AG04449 (cell line): ENCODE data around the gene GRID2.

Experiments used
- CTCF ChIA-PET: fragments of 350-600 bp; formaldehyde crosslinking; extraction: SDS; loops from one replicate; lab custom pipeline; 2021; ENCODE audit warnings: antibody characterized with exemption; lab: Yijun Ruan, JAX
- POLR2A ChIA-PET: fragments of 400-600, 350-600 bp; formaldehyde crosslinking; extraction: SDS; loops from one replicate; lab custom pipeline; 2020; ENCODE audit warnings: antibody characterized with exemption, inconsistent platforms; lab: Yijun Ruan, JAX
- DNase-seq: peaks from one replicate; pipeline ENCODE4 v3.0.0-alpha.2; 2010; ENCODE audit warnings: low read depth, low spot score
- H3K4me3 ChIP-seq: 2 replicates; pipeline ENCODE4 v1.5.1; 2011; ENCODE audit warnings: low read depth, mild to moderate bottlenecking, control low read depth, low read length
- TF ChIP-seq, protein P1 (sequence below): IDR thresholded peaks from one replicate; pipeline ENCODE4 v1.5.1; 2011; ENCODE audit warnings: mild to moderate bottlenecking, moderate library complexity, low read length, control low read depth, inconsistent platforms; ENCODE audit not compliant: insufficient read depth; ENCODE audit errors: missing control alignments

Gene GRID2

DNA sequence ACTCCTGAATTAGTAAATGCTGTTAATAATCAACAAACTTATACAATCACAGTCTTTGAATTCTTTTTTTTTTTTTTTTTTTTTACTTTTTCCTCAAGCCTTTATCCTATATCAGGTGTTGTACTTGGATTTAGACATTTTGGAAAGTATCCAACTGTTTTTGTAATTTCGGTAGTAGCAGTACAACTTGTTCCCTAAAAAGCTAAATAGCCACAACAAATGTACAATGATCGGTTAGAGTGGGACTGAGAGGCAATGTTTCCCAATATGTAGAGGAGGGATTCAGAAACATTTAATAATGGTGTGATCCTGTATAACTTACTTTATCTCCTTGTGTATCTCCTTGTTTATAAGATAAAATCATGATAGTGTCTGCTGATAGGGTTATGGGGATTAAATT lies 343.1 kb downstream of the GRID2 start:
- ChIA-PET CTCF (no interaction called here), POLR2A (no interaction called here)
- TF ChIP-seq, protein P1, sequence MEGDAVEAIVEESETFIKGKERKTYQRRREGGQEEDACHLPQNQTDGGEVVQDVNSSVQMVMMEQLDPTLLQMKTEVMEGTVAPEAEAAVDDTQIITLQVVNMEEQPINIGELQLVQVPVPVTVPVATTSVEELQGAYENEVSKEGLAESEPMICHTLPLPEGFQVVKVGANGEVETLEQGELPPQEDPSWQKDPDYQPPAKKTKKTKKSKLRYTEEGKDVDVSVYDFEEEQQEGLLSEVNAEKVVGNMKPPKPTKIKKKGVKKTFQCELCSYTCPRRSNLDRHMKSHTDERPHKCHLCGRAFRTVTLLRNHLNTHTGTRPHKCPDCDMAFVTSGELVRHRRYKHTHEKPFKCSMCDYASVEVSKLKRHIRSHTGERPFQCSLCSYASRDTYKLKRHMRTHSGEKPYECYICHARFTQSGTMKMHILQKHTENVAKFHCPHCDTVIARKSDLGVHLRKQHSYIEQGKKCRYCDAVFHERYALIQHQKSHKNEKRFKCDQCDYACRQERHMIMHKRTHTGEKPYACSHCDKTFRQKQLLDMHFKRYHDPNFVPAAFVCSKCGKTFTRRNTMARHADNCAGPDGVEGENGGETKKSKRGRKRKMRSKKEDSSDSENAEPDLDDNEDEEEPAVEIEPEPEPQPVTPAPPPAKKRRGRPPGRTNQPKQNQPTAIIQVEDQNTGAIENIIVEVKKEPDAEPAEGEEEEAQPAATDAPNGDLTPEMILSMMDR, result no peak
- no peak for DNase-seq
- H3K4me3 ChIP-seq, result no peak overlapping the region

DNA sequence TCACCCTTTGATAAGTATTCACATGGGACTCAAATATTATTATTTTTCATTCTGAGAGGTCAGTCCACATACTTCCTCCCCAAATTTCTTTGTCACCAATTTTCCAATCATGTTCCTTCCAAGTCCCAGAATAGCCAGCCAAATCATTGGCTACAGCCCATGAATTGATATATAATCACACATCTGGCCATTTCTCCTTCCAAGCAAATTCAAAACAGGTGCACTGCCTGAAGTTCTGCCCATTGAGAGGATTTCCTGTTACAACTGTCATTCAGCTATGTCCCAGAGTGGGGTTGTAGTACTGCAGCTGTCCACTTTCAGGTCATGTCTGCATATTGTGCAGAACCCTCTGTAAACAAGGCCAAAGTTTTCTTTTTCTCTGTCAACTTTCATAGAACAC lies 347.8 kb downstream of the GRID2 start:
- POLR2A ChIA-PET, result no interaction called here
- no peak for DNase-seq
- CTCF ChIA-PET, result no interaction called here
- TF ChIP-seq, protein P1, result no peak
- H3K4me3 ChIP-seq, result no peak overlapping the region

DNA sequence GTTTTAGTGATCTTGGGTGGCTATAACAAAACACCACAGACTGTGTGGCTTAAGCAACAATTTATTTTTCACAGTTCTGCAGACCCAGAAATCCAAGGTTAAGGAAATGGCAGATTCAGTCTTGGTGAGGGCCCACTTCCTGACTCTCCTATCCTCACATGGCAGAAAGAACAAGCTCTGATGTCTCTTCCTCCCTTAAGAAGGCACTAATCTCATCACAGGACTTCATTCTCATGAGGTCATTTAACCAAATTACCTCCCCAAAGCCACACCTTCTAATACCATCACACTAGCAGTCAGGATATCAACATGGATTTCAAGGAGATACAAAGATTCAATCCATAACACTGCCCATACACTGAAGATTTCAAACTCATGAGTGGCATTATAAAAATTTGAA lies 350.3 kb downstream of the GRID2 start:
- no peak overlapping the region for H3K4me3 ChIP-seq
- POLR2A ChIA-PET, result no interaction called here
- DNase-seq, result no peak
- TF ChIP-seq, protein P1, result no peak
- CTCF ChIA-PET, result no interaction called here

DNA sequence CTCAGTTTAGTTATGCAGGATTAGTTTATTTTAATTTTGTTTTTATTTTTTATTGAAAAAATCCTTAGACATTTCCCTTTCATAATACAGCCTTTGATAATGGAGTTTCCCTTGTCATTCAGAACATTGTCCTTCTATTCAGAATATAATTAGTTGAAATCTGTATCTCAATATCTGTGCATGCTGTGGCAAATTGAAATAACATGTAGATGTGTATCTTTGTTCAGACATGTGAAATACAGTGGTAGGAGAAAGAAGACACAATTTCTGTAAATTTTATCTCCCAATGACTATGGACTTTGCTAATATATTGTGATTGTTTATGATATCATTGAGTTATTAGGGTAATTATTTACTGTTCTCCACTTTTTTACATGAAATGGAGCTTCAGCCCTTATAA lies 353.9 kb downstream of the GRID2 start:
- CTCF ChIA-PET, result no interaction called here
- POLR2A ChIA-PET, result no interaction called here
- DNase-seq, result no peak
- TF ChIP-seq, protein P1, result no peak
- H3K4me3 ChIP-seq, result no peak overlapping the region

DNA sequence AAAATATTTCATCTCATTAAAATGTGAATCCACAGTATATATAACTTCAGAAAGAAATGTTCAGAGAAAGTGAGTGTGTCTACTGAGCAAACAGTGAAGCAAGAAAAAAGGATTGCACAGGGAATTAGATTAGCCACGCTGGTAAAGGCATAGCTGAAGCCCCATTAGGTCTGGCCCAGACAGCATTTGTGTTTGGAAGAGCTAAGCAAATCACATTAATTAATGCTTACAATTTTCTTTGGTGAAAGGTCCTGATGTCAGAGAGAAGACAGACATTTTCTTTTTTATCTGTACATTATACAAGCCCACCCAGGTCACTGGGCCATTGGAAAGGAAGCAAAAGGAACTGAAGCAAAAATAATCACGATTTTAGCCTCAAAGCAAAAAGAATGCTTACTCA lies 354.6 kb downstream of the GRID2 start:
- no peak overlapping the region for H3K4me3 ChIP-seq
- no peak for DNase-seq
- ChIA-PET CTCF (no interaction called here), POLR2A (no interaction called here)
- TF ChIP-seq, protein P1, result no peak

DNA sequence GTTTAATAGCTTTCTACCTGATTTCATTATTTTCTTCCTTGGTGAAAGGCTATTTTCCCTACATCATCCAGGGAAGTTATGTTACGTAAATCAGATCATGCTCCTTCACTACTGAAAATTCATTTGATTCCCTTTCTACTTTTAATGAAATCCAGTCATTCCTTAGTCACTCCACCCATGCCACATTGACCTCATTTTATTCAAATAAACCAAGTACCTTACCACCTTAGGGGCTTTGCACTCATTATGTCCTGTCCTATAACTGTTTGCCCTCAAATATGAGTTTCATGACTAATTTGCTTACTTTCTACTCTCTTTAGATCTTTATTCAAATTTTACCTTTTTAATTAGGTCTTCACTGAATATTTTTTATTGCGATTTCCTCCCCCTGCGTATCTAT lies 374.0 kb downstream of the GRID2 start:
- DNase-seq, result no peak
- TF ChIP-seq, protein P1, result no peak
- CTCF ChIA-PET, result no interaction called here
- H3K4me3 ChIP-seq, result no peak overlapping the region
- POLR2A ChIA-PET, result no interaction called here

DNA sequence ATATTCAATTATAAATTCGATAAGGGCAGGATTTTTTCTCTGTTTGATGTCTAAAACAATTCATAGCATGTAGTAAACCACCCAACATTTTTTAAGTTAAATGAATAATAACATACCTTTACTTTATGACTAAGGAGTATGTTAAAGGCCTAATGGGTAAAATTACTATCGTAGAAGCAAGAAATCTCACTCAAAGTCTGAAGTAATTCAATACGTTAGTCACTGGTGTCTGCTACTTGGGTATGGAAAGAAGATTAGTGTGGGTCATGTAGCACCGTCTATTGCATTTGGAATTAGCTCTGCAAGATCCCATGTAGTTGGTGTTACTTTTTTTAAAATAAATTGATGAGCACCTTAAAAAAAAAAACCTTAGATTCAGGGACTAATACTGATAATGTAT lies 374.5 kb downstream of the GRID2 start:
- TF ChIP-seq, protein P1, result no peak
- DNase-seq, result no peak
- POLR2A ChIA-PET, result no interaction called here
- CTCF ChIA-PET, result no interaction called here
- H3K4me3 ChIP-seq, result no peak overlapping the region
